SK-N-SH (cell line): Measurements from ENCODE around the gene CELSR2.

Source experiments
- EP300 ChIP-seq, 2 experiments: IDR thresholded peaks; 2 replicates each; pipeline versions ENCODE4 v1.4.0 to v1.6.1; 2012; ENCODE audit warnings: borderline replicate concordance in 1 of 2, low read depth in 1 of 2, low read length in 1 of 2
- FOXM1 ChIP-seq: IDR thresholded peaks from 2 replicates; pipeline ENCODE4 v1.4.0; 2012; ENCODE audit warnings: low read depth, mild to moderate bottlenecking
- GABPA ChIP-seq: IDR thresholded peaks from 2 replicates; pipeline ENCODE4 v1.4.0; 2012; ENCODE audit warnings: low read depth, mild to moderate bottlenecking
- MXI1 ChIP-seq: IDR thresholded peaks from 2 replicates; pipeline ENCODE4 v1.6.1; 2012; ENCODE audit warnings: mild to moderate bottlenecking, low read depth, low read length, improper control_type of control experiment
- NFIC ChIP-seq: IDR thresholded peaks from 2 replicates; pipeline ENCODE4 v1.4.0; 2012; ENCODE audit warnings: borderline replicate concordance
- NRF1 ChIP-seq: IDR thresholded peaks from 2 replicates; pipeline ENCODE4 v1.6.1; 2012; ENCODE audit warnings: low read depth, mild to moderate bottlenecking, low read length
- RAD21 ChIP-seq: IDR thresholded peaks from 2 replicates; pipeline ENCODE4 v1.6.1; 2012; ENCODE audit warnings: mild to moderate bottlenecking, low read length
- RCOR1 ChIP-seq: fragments of 150-350 bp; IDR thresholded peaks from 2 replicates; pipeline ENCODE4 v1.6.1; 2017; ENCODE audit warnings: antibody characterized with exemption, low read length
- RXRA ChIP-seq: IDR thresholded peaks from 2 replicates; pipeline ENCODE4 v1.4.0; 2012; ENCODE audit warnings: low read depth, mild to moderate bottlenecking, borderline replicate concordance
- SMC3 ChIP-seq: IDR thresholded peaks from 2 replicates; pipeline ENCODE4 v1.6.1; 2012; ENCODE audit warnings: low read depth, low read length, improper control_type of control experiment
- TF ChIP-seq, protein P1 (sequence below): fragments of 200-600 bp; sonication (generic); IDR thresholded peaks from 2 replicates; pipeline ENCODE4 v1.6.1; 2017; ENCODE audit warnings: antibody characterized with exemption, mild to moderate bottlenecking, moderate library complexity
- TF ChIP-seq, protein P2 (sequence below): IDR thresholded peaks from 2 replicates; pipeline ENCODE4 v1.6.1; 2012; ENCODE audit warnings: mild to moderate bottlenecking, low read depth, low read length, moderate library complexity
- TF ChIP-seq, protein P3 (sequence below): fragments of 150-350 bp; IDR thresholded peaks from 2 replicates; pipeline ENCODE4 v1.6.1; 2017; ENCODE audit warnings: antibody characterized with exemption, low read length, low read depth, borderline replicate concordance
- TF ChIP-seq, protein P4 (sequence below): IDR thresholded peaks from 2 replicates; pipeline ENCODE4 v1.4.0; 2012; ENCODE audit warnings: low read depth, borderline replicate concordance

DNA sequence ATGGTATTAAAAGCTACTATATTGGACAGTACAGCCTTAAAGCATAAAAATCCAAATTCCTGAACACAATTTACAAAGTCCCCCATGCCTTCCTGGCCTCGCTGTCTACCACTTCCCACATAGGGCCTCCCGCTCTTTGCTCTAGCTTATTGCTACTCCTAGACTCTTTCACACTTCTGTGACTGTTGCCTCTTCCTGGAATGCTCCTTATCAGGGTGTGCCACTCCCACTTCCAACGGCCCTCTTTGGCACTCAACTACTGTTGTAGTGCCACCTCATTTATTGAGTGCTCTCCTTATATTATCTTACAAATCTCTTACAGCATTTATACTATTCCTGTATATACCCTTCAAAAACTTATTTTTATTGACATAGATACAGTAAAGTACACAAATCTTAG, 30.8 kb upstream of the CELSR2 start:
- TF ChIP-seq, protein P1, sequence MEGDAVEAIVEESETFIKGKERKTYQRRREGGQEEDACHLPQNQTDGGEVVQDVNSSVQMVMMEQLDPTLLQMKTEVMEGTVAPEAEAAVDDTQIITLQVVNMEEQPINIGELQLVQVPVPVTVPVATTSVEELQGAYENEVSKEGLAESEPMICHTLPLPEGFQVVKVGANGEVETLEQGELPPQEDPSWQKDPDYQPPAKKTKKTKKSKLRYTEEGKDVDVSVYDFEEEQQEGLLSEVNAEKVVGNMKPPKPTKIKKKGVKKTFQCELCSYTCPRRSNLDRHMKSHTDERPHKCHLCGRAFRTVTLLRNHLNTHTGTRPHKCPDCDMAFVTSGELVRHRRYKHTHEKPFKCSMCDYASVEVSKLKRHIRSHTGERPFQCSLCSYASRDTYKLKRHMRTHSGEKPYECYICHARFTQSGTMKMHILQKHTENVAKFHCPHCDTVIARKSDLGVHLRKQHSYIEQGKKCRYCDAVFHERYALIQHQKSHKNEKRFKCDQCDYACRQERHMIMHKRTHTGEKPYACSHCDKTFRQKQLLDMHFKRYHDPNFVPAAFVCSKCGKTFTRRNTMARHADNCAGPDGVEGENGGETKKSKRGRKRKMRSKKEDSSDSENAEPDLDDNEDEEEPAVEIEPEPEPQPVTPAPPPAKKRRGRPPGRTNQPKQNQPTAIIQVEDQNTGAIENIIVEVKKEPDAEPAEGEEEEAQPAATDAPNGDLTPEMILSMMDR = no peak
- TF ChIP-seq NFIC (no peak), RXRA (no peak), RAD21 (no peak), FOXM1 (no peak), EP300 (IDR thresholded peaks at IDR 0.05; ENCODE audit: borderline replicate concordance in 1 of 2, low read depth in 1 of 2, low read length in 1 of 2) (no peak), RCOR1 (no peak), NRF1 (no peak), SMC3 (no peak), GABPA (no peak), MXI1 (no peak)
- TF ChIP-seq, protein P2, sequence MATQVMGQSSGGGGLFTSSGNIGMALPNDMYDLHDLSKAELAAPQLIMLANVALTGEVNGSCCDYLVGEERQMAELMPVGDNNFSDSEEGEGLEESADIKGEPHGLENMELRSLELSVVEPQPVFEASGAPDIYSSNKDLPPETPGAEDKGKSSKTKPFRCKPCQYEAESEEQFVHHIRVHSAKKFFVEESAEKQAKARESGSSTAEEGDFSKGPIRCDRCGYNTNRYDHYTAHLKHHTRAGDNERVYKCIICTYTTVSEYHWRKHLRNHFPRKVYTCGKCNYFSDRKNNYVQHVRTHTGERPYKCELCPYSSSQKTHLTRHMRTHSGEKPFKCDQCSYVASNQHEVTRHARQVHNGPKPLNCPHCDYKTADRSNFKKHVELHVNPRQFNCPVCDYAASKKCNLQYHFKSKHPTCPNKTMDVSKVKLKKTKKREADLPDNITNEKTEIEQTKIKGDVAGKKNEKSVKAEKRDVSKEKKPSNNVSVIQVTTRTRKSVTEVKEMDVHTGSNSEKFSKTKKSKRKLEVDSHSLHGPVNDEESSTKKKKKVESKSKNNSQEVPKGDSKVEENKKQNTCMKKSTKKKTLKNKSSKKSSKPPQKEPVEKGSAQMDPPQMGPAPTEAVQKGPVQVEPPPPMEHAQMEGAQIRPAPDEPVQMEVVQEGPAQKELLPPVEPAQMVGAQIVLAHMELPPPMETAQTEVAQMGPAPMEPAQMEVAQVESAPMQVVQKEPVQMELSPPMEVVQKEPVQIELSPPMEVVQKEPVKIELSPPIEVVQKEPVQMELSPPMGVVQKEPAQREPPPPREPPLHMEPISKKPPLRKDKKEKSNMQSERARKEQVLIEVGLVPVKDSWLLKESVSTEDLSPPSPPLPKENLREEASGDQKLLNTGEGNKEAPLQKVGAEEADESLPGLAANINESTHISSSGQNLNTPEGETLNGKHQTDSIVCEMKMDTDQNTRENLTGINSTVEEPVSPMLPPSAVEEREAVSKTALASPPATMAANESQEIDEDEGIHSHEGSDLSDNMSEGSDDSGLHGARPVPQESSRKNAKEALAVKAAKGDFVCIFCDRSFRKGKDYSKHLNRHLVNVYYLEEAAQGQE = no peak
- TF ChIP-seq, protein P3, sequence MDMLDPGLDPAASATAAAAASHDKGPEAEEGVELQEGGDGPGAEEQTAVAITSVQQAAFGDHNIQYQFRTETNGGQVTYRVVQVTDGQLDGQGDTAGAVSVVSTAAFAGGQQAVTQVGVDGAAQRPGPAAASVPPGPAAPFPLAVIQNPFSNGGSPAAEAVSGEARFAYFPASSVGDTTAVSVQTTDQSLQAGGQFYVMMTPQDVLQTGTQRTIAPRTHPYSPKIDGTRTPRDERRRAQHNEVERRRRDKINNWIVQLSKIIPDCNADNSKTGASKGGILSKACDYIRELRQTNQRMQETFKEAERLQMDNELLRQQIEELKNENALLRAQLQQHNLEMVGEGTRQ = no peak
- TF ChIP-seq, protein P4, sequence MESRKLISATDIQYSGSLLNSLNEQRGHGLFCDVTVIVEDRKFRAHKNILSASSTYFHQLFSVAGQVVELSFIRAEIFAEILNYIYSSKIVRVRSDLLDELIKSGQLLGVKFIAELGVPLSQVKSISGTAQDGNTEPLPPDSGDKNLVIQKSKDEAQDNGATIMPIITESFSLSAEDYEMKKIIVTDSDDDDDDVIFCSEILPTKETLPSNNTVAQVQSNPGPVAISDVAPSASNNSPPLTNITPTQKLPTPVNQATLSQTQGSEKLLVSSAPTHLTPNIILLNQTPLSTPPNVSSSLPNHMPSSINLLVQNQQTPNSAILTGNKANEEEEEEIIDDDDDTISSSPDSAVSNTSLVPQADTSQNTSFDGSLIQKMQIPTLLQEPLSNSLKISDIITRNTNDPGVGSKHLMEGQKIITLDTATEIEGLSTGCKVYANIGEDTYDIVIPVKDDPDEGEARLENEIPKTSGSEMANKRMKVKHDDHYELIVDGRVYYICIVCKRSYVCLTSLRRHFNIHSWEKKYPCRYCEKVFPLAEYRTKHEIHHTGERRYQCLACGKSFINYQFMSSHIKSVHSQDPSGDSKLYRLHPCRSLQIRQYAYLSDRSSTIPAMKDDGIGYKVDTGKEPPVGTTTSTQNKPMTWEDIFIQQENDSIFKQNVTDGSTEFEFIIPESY = no peak
